ENCODE data around the gene ATF7IP2.

Gene ATF7IP2

GRCh38 chr16:10522966-10523365, 137.1 kb downstream of the ATF7IP2 start:
- DNase-seq (ENCODE audit: insufficient read length, low spot score) = no peak
- no peak for TF ChIP-seq CTCF (IDR thresholded peaks at IDR 0.05; ENCODE audit: insufficient read depth, missing control alignments)
- no peak for FAIRE-seq

GRCh38 chr16:10525214-10525825, 139.5 kb downstream of the ATF7IP2 start:
- DNase-seq (ENCODE audit: insufficient read length, low spot score) (no peak), FAIRE-seq (no peak)
- TF ChIP-seq CTCF (IDR thresholded peaks at IDR 0.05; ENCODE audit: insufficient read depth, missing control alignments) = no peak

- no peak for TF ChIP-seq CTCF (IDR thresholded peaks at IDR 0.05; ENCODE audit: insufficient read depth, missing control alignments)
- DNase-seq (ENCODE audit: insufficient read length, low spot score) = no peak
- no peak for FAIRE-seq
Measured at GRCh38 chr16:10526962-10527361, 141.1 kb downstream of the ATF7IP2 start.

- DNase-seq (ENCODE audit: insufficient read length, low spot score) = no peak
- TF ChIP-seq CTCF (IDR thresholded peaks at IDR 0.05; ENCODE audit: insufficient read depth, missing control alignments) = no peak
- FAIRE-seq = no peak
Measured at GRCh38 chr16:10528635-10529034, 142.8 kb downstream of the ATF7IP2 start.

GRCh38 chr16:10529895-10530669, 144.2 kb downstream of the ATF7IP2 start:
- TF ChIP-seq CTCF (IDR thresholded peaks at IDR 0.05; ENCODE audit: insufficient read depth, missing control alignments) = no peak
- no peak for FAIRE-seq
- no peak for DNase-seq (ENCODE audit: insufficient read length, low spot score)

- TF ChIP-seq CTCF (IDR thresholded peaks at IDR 0.05; ENCODE audit: insufficient read depth, missing control alignments) = no peak
- no peak for DNase-seq (ENCODE audit: insufficient read length, low spot score)
- no peak for FAIRE-seq
Measured at GRCh38 chr16:10530685-10531084, 144.8 kb downstream of the ATF7IP2 start.

- no peak for TF ChIP-seq CTCF (IDR thresholded peaks at IDR 0.05; ENCODE audit: insufficient read depth, missing control alignments)
- DNase-seq (ENCODE audit: insufficient read length, low spot score) (no peak), FAIRE-seq (no peak)
Measured at GRCh38 chr16:10531582-10531981, 145.7 kb downstream of the ATF7IP2 start.
